HL-60 (cell line): ENCODE data around the gene DCHS1.

ENCODE experiments used
- DNase-seq, 2 experiments: peaks; one replicate each; pipeline ENCODE4 v3.0.0-alpha.2; 2010 to 2020; ENCODE audit warnings: low read depth in 1 of 2, low spot score in 1 of 2
- H3K27ac ChIP-seq: fragments of 250-450 bp; sonication (Bioruptor Pico); replicated peaks from 2 replicates; pipeline ENCODE4 v1.5.1; 2020; ENCODE audit warnings: mild to moderate bottlenecking, moderate library complexity
- H3K27me3 ChIP-seq: fragments of 250-450 bp; sonication (Bioruptor Pico); 2 replicates; pipeline ENCODE4 v1.5.1; 2021; ENCODE audit warnings: mild to moderate bottlenecking, moderate library complexity; ENCODE audit not compliant: insufficient read depth, poor library complexity, severe bottlenecking
- H3K4me3 ChIP-seq: replicated peaks from 2 replicates; pipeline ENCODE4 v1.5.1; 2011; ENCODE audit warnings: mild to moderate bottlenecking, control low read depth, low read length; ENCODE audit not compliant: insufficient read depth
- GABPA ChIP-seq: IDR thresholded peaks from 2 replicates; pipeline ENCODE4 v1.6.1; 2012; ENCODE audit warnings: low read depth
- POLR2AphosphoS5 ChIP-seq: IDR thresholded peaks from 2 replicates; pipeline ENCODE4 v1.6.1; 2012; ENCODE audit warnings: low read depth
- SPI1 ChIP-seq: IDR thresholded peaks from 2 replicates; pipeline ENCODE4 v1.6.1; 2012; ENCODE audit warnings: low read depth, mild to moderate bottlenecking, borderline replicate concordance
- TF ChIP-seq, protein P1 (sequence below): IDR thresholded peaks from one replicate; pipeline ENCODE4 v1.5.1; 2011; ENCODE audit warnings: low read length, control low read depth, inconsistent platforms; ENCODE audit not compliant: insufficient read depth
- TF ChIP-seq, protein P2 (sequence below): IDR thresholded peaks from 2 replicates; pipeline ENCODE4 v1.6.1; 2012; ENCODE audit warnings: low read depth; ENCODE audit not compliant: insufficient replicate concordance

The DCHS1 gene

DNA sequence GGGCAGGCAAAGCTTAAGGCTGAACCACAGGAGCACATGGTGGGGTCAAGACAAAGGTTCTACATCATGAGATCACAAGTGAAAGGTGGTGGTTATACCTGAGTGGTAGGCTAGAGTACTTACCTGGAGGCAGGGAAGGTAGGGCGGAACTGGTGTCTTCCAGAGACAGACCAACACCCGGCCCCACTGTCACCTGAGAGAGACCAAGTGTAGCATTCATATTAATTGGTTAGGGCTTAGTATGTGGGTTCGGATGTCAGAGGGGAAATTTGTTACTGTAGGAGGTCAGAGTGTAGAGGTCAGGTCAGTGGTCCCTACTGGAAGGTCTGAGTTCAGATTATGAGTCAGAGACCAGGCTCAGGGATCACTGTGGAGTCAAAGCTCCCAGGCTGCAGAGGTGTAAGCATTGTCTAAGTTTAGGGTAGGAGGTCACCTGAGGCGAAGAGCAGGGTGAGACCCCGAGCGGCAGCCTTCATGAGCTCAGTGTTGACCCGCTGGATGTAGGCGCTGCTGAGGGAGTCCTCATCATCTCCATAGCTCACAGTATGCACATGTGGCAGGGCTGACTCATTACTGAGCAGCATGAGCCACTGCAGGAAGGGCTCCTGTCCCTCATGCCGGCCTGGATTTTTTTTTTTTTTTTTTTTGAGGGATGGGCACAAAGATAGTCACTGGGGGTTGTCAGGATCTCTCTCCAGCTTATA lies 39.6 kb downstream of the DCHS1 start:
- H3K4me3 ChIP-seq: no peak overlapping the region
- H3K27me3 ChIP-seq: no peaks in the 10 kb centered on the region
- no peak overlapping the region for H3K27ac ChIP-seq
- TF ChIP-seq GABPA (no peak), POLR2AphosphoS5 (no peak)
- TF ChIP-seq, protein P1, sequence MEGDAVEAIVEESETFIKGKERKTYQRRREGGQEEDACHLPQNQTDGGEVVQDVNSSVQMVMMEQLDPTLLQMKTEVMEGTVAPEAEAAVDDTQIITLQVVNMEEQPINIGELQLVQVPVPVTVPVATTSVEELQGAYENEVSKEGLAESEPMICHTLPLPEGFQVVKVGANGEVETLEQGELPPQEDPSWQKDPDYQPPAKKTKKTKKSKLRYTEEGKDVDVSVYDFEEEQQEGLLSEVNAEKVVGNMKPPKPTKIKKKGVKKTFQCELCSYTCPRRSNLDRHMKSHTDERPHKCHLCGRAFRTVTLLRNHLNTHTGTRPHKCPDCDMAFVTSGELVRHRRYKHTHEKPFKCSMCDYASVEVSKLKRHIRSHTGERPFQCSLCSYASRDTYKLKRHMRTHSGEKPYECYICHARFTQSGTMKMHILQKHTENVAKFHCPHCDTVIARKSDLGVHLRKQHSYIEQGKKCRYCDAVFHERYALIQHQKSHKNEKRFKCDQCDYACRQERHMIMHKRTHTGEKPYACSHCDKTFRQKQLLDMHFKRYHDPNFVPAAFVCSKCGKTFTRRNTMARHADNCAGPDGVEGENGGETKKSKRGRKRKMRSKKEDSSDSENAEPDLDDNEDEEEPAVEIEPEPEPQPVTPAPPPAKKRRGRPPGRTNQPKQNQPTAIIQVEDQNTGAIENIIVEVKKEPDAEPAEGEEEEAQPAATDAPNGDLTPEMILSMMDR: no peak
- TF ChIP-seq, protein P2, sequence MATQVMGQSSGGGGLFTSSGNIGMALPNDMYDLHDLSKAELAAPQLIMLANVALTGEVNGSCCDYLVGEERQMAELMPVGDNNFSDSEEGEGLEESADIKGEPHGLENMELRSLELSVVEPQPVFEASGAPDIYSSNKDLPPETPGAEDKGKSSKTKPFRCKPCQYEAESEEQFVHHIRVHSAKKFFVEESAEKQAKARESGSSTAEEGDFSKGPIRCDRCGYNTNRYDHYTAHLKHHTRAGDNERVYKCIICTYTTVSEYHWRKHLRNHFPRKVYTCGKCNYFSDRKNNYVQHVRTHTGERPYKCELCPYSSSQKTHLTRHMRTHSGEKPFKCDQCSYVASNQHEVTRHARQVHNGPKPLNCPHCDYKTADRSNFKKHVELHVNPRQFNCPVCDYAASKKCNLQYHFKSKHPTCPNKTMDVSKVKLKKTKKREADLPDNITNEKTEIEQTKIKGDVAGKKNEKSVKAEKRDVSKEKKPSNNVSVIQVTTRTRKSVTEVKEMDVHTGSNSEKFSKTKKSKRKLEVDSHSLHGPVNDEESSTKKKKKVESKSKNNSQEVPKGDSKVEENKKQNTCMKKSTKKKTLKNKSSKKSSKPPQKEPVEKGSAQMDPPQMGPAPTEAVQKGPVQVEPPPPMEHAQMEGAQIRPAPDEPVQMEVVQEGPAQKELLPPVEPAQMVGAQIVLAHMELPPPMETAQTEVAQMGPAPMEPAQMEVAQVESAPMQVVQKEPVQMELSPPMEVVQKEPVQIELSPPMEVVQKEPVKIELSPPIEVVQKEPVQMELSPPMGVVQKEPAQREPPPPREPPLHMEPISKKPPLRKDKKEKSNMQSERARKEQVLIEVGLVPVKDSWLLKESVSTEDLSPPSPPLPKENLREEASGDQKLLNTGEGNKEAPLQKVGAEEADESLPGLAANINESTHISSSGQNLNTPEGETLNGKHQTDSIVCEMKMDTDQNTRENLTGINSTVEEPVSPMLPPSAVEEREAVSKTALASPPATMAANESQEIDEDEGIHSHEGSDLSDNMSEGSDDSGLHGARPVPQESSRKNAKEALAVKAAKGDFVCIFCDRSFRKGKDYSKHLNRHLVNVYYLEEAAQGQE: no peak
- no peak for DNase-seq

DNA sequence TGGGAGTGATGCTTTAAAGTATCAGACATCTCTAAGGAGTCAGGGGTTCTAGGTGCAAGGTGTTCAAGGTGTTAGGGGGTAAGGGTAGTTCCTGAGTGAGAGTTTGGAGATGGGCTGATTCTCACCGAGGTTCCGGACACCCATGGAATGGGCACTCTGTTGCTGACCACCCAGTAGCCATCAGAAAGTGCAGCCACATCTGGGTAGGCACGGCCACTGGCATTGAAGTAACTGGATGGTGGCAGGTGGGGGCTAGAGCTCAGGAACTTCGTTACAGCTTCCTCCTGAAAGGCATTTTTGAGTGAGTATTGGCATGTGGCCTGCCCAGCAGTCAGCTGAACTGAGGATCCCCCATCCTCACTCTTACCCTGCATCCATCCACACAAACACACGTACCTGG lies 40.6 kb downstream of the DCHS1 start:
- no peak overlapping the region for H3K4me3 ChIP-seq
- no peaks in the 10 kb centered on the region for H3K27me3 ChIP-seq
- no peak for TF ChIP-seq POLR2AphosphoS5
- TF ChIP-seq, protein P2: no peak
- no peak for TF ChIP-seq GABPA
- no peak for DNase-seq
- H3K27ac ChIP-seq: no peak overlapping the region

DNA sequence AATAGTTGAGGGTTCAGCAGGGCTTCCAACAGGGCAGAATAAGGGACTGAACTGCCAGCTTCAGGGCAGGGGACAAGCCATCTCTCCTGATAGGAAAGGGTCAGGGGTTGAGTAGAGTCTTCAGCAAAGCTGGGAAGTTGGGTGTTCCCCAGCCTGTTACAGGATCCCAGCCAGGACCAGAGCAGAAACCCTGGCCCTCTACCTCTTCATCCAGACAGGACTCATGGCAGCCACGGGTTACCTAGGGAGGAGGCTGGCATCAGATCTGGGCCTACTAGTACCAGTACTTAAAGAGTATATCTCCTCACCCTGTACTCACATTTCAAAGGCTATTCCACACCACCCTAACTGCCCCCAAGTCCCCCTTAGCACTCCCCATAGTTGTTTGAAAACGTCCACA lies 41.2 kb downstream of the DCHS1 start:
- Histone ChIP-seq H3K27me3 (no peaks in the 10 kb centered on the region), H3K4me3 (no peak overlapping the region), H3K27ac (no peak overlapping the region)
- DNase-seq: no peak
- TF ChIP-seq, protein P1: no peak
- TF ChIP-seq POLR2AphosphoS5 (no peak), GABPA (no peak), SPI1 (no peak)
- TF ChIP-seq, protein P2: no peak
